ENCODE results near the gene DNAJC3.
"Not testable (repeated sequence)": the region's sequence is repeated elsewhere in the genome, so short reads cannot be mapped to it uniquely, and the experiment has no call there.

The DNAJC3 gene

DNA sequence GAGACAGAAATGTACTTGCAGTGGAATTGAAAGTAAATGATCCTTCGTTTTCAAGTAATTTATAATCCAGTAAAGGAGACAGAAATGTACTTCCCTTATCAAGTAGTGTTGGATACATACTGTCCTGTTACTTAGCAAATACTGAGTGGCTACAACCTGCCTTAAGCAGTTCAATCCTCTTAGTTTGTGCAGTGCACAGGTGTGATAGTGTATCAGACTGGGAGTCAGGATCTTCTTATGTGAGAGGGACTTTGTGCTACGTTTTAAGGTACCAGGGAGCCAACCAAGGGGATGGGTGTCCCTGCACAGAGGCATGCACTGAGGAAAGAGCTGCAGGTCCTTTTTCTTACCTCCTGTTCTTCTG lies 111.1 kb downstream of the DNAJC3 start:
- no peak for DNase-seq (ENCODE audit: low read depth in 1 of 2, low spot score in 1 of 2)
- no peaks in the 10 kb centered on the region for H3K27me3 ChIP-seq (ENCODE audit: insufficient read depth, poor library complexity, severe bottlenecking)
- no peak overlapping the region for H3K27ac ChIP-seq (replicated peaks)
- TF ChIP-seq, protein P1, sequence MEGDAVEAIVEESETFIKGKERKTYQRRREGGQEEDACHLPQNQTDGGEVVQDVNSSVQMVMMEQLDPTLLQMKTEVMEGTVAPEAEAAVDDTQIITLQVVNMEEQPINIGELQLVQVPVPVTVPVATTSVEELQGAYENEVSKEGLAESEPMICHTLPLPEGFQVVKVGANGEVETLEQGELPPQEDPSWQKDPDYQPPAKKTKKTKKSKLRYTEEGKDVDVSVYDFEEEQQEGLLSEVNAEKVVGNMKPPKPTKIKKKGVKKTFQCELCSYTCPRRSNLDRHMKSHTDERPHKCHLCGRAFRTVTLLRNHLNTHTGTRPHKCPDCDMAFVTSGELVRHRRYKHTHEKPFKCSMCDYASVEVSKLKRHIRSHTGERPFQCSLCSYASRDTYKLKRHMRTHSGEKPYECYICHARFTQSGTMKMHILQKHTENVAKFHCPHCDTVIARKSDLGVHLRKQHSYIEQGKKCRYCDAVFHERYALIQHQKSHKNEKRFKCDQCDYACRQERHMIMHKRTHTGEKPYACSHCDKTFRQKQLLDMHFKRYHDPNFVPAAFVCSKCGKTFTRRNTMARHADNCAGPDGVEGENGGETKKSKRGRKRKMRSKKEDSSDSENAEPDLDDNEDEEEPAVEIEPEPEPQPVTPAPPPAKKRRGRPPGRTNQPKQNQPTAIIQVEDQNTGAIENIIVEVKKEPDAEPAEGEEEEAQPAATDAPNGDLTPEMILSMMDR (IDR thresholded peaks at IDR 0.05; ENCODE audit: insufficient read depth, low read length), result no peak
- TF ChIP-seq POLR2AphosphoS5 (IDR thresholded peaks at IDR 0.05; ENCODE audit: low read depth), result no peak
- TF ChIP-seq, protein P2, sequence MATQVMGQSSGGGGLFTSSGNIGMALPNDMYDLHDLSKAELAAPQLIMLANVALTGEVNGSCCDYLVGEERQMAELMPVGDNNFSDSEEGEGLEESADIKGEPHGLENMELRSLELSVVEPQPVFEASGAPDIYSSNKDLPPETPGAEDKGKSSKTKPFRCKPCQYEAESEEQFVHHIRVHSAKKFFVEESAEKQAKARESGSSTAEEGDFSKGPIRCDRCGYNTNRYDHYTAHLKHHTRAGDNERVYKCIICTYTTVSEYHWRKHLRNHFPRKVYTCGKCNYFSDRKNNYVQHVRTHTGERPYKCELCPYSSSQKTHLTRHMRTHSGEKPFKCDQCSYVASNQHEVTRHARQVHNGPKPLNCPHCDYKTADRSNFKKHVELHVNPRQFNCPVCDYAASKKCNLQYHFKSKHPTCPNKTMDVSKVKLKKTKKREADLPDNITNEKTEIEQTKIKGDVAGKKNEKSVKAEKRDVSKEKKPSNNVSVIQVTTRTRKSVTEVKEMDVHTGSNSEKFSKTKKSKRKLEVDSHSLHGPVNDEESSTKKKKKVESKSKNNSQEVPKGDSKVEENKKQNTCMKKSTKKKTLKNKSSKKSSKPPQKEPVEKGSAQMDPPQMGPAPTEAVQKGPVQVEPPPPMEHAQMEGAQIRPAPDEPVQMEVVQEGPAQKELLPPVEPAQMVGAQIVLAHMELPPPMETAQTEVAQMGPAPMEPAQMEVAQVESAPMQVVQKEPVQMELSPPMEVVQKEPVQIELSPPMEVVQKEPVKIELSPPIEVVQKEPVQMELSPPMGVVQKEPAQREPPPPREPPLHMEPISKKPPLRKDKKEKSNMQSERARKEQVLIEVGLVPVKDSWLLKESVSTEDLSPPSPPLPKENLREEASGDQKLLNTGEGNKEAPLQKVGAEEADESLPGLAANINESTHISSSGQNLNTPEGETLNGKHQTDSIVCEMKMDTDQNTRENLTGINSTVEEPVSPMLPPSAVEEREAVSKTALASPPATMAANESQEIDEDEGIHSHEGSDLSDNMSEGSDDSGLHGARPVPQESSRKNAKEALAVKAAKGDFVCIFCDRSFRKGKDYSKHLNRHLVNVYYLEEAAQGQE (IDR thresholded peaks at IDR 0.05; ENCODE audit: insufficient replicate concordance, low read depth), result no peak
- no peak for TF ChIP-seq GABPA (IDR thresholded peaks at IDR 0.05; ENCODE audit: low read depth)
- TF ChIP-seq SPI1 (IDR thresholded peaks at IDR 0.05; ENCODE audit: borderline replicate concordance, low read depth), result no peak
- no peak overlapping the region for H3K4me3 ChIP-seq (replicated peaks; ENCODE audit: insufficient read depth, low read length)

DNA sequence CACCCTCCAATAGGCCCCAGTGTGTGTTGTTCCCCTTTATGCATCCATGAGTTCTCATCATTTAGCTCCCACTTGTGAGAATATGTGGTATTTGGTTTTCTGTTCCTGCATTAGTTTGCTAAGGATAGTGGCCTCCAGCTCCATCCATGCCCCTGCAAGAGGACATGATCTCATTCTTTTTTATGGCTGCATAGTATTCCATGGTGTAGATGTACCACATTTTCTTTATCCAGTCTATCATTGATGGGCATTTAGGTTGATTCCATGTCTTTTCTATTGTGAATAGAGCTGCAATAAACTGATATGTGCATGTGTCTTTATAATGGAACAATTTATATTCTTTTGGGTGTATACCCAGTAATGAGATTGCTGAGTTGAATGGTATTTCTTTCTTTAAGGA lies 112.4 kb downstream of the DNAJC3 start:
- H3K27me3 ChIP-seq (ENCODE audit: insufficient read depth, poor library complexity, severe bottlenecking); H3K27ac ChIP-seq (replicated peaks); DNase-seq (ENCODE audit: low read depth in 1 of 2, low spot score in 1 of 2); H3K4me3 ChIP-seq (replicated peaks; ENCODE audit: insufficient read depth, low read length): not testable (repeated sequence)

DNA sequence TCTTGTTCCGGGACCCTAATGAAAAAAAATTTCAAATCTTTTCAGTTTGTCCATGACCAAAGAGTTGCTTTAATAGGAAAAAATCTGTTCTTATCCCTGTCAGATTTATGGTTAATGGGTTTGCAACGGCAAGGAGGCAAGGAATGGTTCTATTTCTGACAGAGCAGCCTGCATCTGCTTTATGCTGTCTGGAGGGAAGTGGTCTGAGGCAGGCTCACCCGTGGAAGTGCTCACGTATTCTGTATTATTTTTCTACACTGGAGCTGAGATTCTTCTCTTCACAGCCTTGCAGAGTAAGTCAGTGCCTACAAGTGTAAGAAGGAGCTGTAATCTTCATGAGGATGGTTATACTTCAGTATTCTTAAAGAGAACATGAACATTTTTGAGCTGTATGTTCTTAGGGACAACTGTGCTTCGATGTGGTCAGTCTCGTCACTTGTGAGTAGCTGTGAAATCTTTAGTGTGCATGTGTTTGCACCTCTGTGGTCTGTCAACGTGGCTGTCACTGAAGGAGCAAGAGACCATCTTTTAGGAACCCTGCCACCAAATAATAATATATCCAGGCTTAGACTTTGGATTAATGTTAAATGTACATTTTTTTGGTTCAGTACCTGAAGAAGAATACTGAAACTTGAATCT lies 114.3 kb downstream of the DNAJC3 start:
- TF ChIP-seq, protein P1 (IDR thresholded peaks at IDR 0.05; ENCODE audit: insufficient read depth, low read length), result no peak
- no peak for TF ChIP-seq SPI1 (IDR thresholded peaks at IDR 0.05; ENCODE audit: borderline replicate concordance, low read depth)
- no peak for TF ChIP-seq POLR2AphosphoS5 (IDR thresholded peaks at IDR 0.05; ENCODE audit: low read depth)
- TF ChIP-seq, protein P2 (IDR thresholded peaks at IDR 0.05; ENCODE audit: insufficient replicate concordance, low read depth), result no peak
- no peak for TF ChIP-seq GABPA (IDR thresholded peaks at IDR 0.05; ENCODE audit: low read depth)
- no peaks in the 10 kb centered on the region for H3K27me3 ChIP-seq (ENCODE audit: insufficient read depth, poor library complexity, severe bottlenecking)
- no peak overlapping the region for H3K27ac ChIP-seq (replicated peaks)
- no peak for DNase-seq (ENCODE audit: low read depth in 1 of 2, low spot score in 1 of 2)
- H3K4me3 ChIP-seq (replicated peaks; ENCODE audit: insufficient read depth, low read length), result no peak overlapping the region

DNA sequence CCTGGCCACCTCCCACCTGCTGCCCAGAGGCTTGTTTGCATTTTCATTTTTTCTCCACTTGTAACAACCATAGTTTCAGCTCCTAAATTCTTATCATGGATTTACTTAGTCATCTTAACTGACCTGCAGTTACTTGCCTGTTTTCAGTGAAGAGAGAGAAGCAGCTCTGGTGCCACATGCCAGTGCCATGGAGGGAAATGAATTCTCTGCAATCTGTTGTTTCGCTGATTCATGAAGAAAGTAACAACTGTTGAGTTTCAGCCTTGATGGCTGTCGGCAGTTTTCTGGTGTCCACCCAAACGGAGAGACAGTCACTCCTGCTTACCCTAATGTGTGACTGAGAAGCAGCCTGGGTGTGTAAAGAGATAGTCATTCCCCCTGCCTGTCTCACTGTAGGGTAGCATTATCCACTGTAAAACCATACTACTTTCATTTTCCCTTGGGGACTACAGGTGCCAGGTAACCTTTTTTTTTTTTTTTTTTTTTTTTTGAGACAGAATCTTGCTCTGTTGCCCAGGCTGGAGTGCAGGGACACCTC lies 116.1 kb downstream of the DNAJC3 start:
- no peak overlapping the region for H3K4me3 ChIP-seq (replicated peaks; ENCODE audit: insufficient read depth, low read length)
- DNase-seq (ENCODE audit: low read depth in 1 of 2, low spot score in 1 of 2), result no peak
- no peaks in the 10 kb centered on the region for H3K27me3 ChIP-seq (ENCODE audit: insufficient read depth, poor library complexity, severe bottlenecking)
- no peak overlapping the region for H3K27ac ChIP-seq (replicated peaks)
- TF ChIP-seq POLR2AphosphoS5 (IDR thresholded peaks at IDR 0.05; ENCODE audit: low read depth) (no peak), GABPA (IDR thresholded peaks at IDR 0.05; ENCODE audit: low read depth) (no peak), SPI1 (IDR thresholded peaks at IDR 0.05; ENCODE audit: borderline replicate concordance, low read depth) (no peak)
- TF ChIP-seq, protein P1 (IDR thresholded peaks at IDR 0.05; ENCODE audit: insufficient read depth, low read length), result no peak
- TF ChIP-seq, protein P2 (IDR thresholded peaks at IDR 0.05; ENCODE audit: insufficient replicate concordance, low read depth), result no peak
